IMR-90 (cell line): ENCODE data around the gene ATG9A.
A peak's percentile ranks its signal among the peaks of the same experiment; 100 is the strongest.

Experiments
- CEBPB ChIP-seq: IDR thresholded peaks from 2 replicates; pipeline ENCODE4 v1.6.1; 2012; ENCODE audit warnings: low read depth, low read length, improper control_type of control experiment
- CTCF ChIP-seq: conservative IDR thresholded peaks from 2 replicates; pipeline ENCODE4 v1.5.1; 2012; ENCODE audit warnings: mild to moderate bottlenecking, low read depth, low read length, improper control_type of control experiment
- MAZ ChIP-seq: IDR thresholded peaks from 2 replicates; pipeline ENCODE4 v1.6.1; 2012; ENCODE audit warnings: low read depth, mild to moderate bottlenecking, low read length, improper control_type of control experiment, moderate library complexity, borderline replicate concordance
- MXI1 ChIP-seq: IDR thresholded peaks from 2 replicates; pipeline ENCODE4 v1.6.1; 2012; ENCODE audit warnings: low read depth, mild to moderate bottlenecking, low read length, moderate library complexity, borderline replicate concordance
- NFE2L2 ChIP-seq: fragments of 150-350 bp; IDR thresholded peaks from 2 replicates; pipeline ENCODE4 v1.6.1; 2016; ENCODE audit warnings: low read depth, mild to moderate bottlenecking, low read length
- POLR2A ChIP-seq: IDR thresholded peaks from 2 replicates; pipeline ENCODE4 v1.6.1; 2012; ENCODE audit warnings: mild to moderate bottlenecking, low read depth, low read length
- RAD21 ChIP-seq: IDR thresholded peaks from 2 replicates; pipeline ENCODE4 v1.6.1; 2012; ENCODE audit warnings: low read length, improper control_type of control experiment
- SMC3 ChIP-seq: fragments of 150-350 bp; IDR thresholded peaks from 2 replicates; pipeline ENCODE4 v1.6.1; 2016; ENCODE audit warnings: low read depth, mild to moderate bottlenecking, antibody characterized with exemption, low read length, moderate library complexity

- TF ChIP-seq POLR2A (no peak), CTCF (no peak), MAZ (no peak), RAD21 (no peak), CEBPB (no peak), NFE2L2 (no peak), MXI1 (peak; percentile 57; the same call in 1 of the 2 replicates), SMC3 (no peak)
Observed at GRCh38 chr2:219207134-219207883, 22.1 kb downstream of the ATG9A start.
